MG63 (cell line): ENCODE results near the gene BCL2L1. TPM values are rescaled to one million over a fixed set of nuclear protein-coding genes. Genes with fewer than 3 reads are reported as not detected.

Experiments
- DNase-seq: peaks from one replicate; pipeline ENCODE4 v3.0.0-alpha.2; 2020
- H3K27me3 ChIP-seq: fragments of 250-450 bp; sonication (Bioruptor Pico); 2 replicates; pipeline ENCODE4 v1.5.1; 2020; ENCODE audit warnings: mild to moderate bottlenecking, moderate library complexity
- H3K36me3 ChIP-seq: fragments of 250-450 bp; sonication (Bioruptor Pico); 2 replicates; pipeline ENCODE4 v1.5.1; 2020; ENCODE audit warnings: mild to moderate bottlenecking, moderate library complexity
- H3K4me3 ChIP-seq: fragments of 250-450 bp; sonication (Bioruptor Pico); 2 replicates; pipeline ENCODE4 v1.5.1; 2020; ENCODE audit warnings: mild to moderate bottlenecking, moderate library complexity
- H3K9me3 ChIP-seq: fragments of 250-450 bp; sonication (Bioruptor Pico); 2 replicates; pipeline ENCODE4 v1.5.1; 2020; ENCODE audit warnings: mild to moderate bottlenecking, moderate library complexity
- total RNA-seq: library from RNA; depleted of rRNA; stranded (reverse); fragments of >200 nt; shearing (Covaris generic); gene quantifications from 2 replicates; pipeline ENCODE4 v1.2.3, GENCODE V29; 2014; ENCODE audit warnings: low replicate concordance

BCL2L1 gene
- total RNA-seq, 1 experiment from 2014 or later: 64.2 TPM

GRCh38 chr20:31705191-31705590 lies 17.5 kb downstream of the BCL2L1 start:
- H3K27me3 ChIP-seq: no peaks in the 10 kb centered on the region
- H3K9me3 ChIP-seq: no peaks in the 10 kb centered on the region
- no peak for DNase-seq
- peaks cover 60% of the 10 kb centered on the region for H3K36me3 ChIP-seq
- no peak overlapping the region for H3K4me3 ChIP-seq

GRCh38 chr20:31704225-31705119 lies 18.2 kb downstream of the BCL2L1 start:
- no peak overlapping the region for H3K4me3 ChIP-seq
- peaks cover 57% of the 10 kb centered on the region for H3K36me3 ChIP-seq
- no peaks in the 10 kb centered on the region for H3K27me3 ChIP-seq
- H3K9me3 ChIP-seq: no peaks in the 10 kb centered on the region
- peak; percentile 56 for DNase-seq

- no peak for DNase-seq
- Histone ChIP-seq H3K9me3 (no peaks in the 10 kb centered on the region), H3K4me3 (no peak overlapping the region), H3K27me3 (no peaks in the 10 kb centered on the region), H3K36me3 (peaks cover 47% of the 10 kb centered on the region)
These were observed 21.1 kb downstream of the BCL2L1 start for GRCh38 chr20:31701591-31701990.

- Histone ChIP-seq H3K4me3 (no peak overlapping the region), H3K36me3 (peaks cover 46% of the 10 kb centered on the region), H3K27me3 (no peaks in the 10 kb centered on the region), H3K9me3 (no peaks in the 10 kb centered on the region)
- DNase-seq: no peak
These were observed 21.9 kb downstream of the BCL2L1 start for GRCh38 chr20:31700747-31701146.

- no peak for DNase-seq
- Histone ChIP-seq H3K4me3 (no peak overlapping the region), H3K9me3 (no peaks in the 10 kb centered on the region), H3K36me3 (peaks cover 46% of the 10 kb centered on the region), H3K27me3 (no peaks in the 10 kb centered on the region)
These were observed 22.6 kb downstream of the BCL2L1 start for GRCh38 chr20:31699801-31700728.

- Histone ChIP-seq H3K4me3 (no peak overlapping the region), H3K27me3 (no peaks in the 10 kb centered on the region), H3K9me3 (no peaks in the 10 kb centered on the region), H3K36me3 (peaks cover 38% of the 10 kb centered on the region)
- DNase-seq: peak; percentile 83
These were observed 23.6 kb downstream of the BCL2L1 start for GRCh38 chr20:31698803-31699718.

GRCh38 chr20:31698243-31698802 lies 24.3 kb downstream of the BCL2L1 start:
- Histone ChIP-seq H3K36me3 (peaks cover 38% of the 10 kb centered on the region), H3K27me3 (no peaks in the 10 kb centered on the region), H3K9me3 (no peaks in the 10 kb centered on the region), H3K4me3 (no peak overlapping the region)
- DNase-seq: no peak

GRCh38 chr20:31695849-31696804 lies 26.5 kb downstream of the BCL2L1 start:
- no peaks in the 10 kb centered on the region for H3K9me3 ChIP-seq
- no peaks in the 10 kb centered on the region for H3K27me3 ChIP-seq
- H3K36me3 ChIP-seq: peaks cover 23% of the 10 kb centered on the region
- DNase-seq: peak; percentile 77
- no peak overlapping the region for H3K4me3 ChIP-seq

GRCh38 chr20:31694842-31695593 lies 27.6 kb downstream of the BCL2L1 start:
- no peaks in the 10 kb centered on the region for H3K27me3 ChIP-seq

GRCh38 chr20:31693987-31694661 lies 28.5 kb downstream of the BCL2L1 start:
- no peak overlapping the region for H3K4me3 ChIP-seq
- DNase-seq: no peak
- no peaks in the 10 kb centered on the region for H3K9me3 ChIP-seq
- H3K36me3 ChIP-seq: peaks cover 16% of the 10 kb centered on the region
- no peaks in the 10 kb centered on the region for H3K27me3 ChIP-seq

More at GRCh38 chr20:31694842-31695593, 27.6 kb downstream of the BCL2L1 start:
- H3K36me3 ChIP-seq: peaks cover 16% of the 10 kb centered on the region
- no peak overlapping the region for H3K4me3 ChIP-seq
- no peaks in the 10 kb centered on the region for H3K9me3 ChIP-seq
- DNase-seq: no peak

- Histone ChIP-seq H3K27me3 (no peaks in the 10 kb centered on the region), H3K4me3 (no peak overlapping the region), H3K9me3 (no peaks in the 10 kb centered on the region), H3K36me3 (peaks cover 17% of the 10 kb centered on the region)
- DNase-seq: no peak
These were observed 29.3 kb downstream of the BCL2L1 start for GRCh38 chr20:31693402-31693801.

GRCh38 chr20:31691646-31692275 lies 30.9 kb downstream of the BCL2L1 start:
- H3K36me3 ChIP-seq: peaks cover 19% of the 10 kb centered on the region
- H3K9me3 ChIP-seq: no peaks in the 10 kb centered on the region
- no peak for DNase-seq
- no peaks in the 10 kb centered on the region for H3K27me3 ChIP-seq
- H3K4me3 ChIP-seq: no peak overlapping the region

GRCh38 chr20:31690124-31690666 lies 32.5 kb downstream of the BCL2L1 start:
- DNase-seq: no peak
- Histone ChIP-seq H3K36me3 (peaks cover 18% of the 10 kb centered on the region), H3K4me3 (no peak overlapping the region), H3K9me3 (no peaks in the 10 kb centered on the region), H3K27me3 (no peaks in the 10 kb centered on the region)
